Osteoblast (primary cell): Measurements from ENCODE around the gene LRRN3. TPM values are rescaled to one million over a fixed set of nuclear protein-coding genes. Genes with fewer than 3 reads are reported as not detected.

Experiments used
- DNase-seq: peaks from one replicate; pipeline ENCODE4 v3.0.0; 2011; ENCODE audit warnings: low spot score, mixed read lengths; ENCODE audit not compliant: insufficient read length; ENCODE audit errors: missing footprints
- H2AFZ ChIP-seq: 2 replicates; pipeline ENCODE4 v1.6.0; 2011; ENCODE audit warnings: mild to moderate bottlenecking, low read length
- H3K27ac ChIP-seq: 2 replicates; pipeline ENCODE4 v1.5.1; 2011; ENCODE audit warnings: mild to moderate bottlenecking, low read depth, low read length, moderate library complexity
- H3K27me3 ChIP-seq: 2 replicates; pipeline ENCODE4 v1.6.0; 2012; ENCODE audit warnings: mild to moderate bottlenecking, control low read depth, inconsistent platforms, low read length, moderate library complexity; ENCODE audit not compliant: insufficient read depth
- H3K36me3 ChIP-seq: 2 replicates; pipeline ENCODE4 v1.5.1; 2011; ENCODE audit warnings: mild to moderate bottlenecking, low read length, control low read depth, moderate library complexity; ENCODE audit not compliant: insufficient read depth
- H3K4me1 ChIP-seq: 2 replicates; pipeline ENCODE4 v1.5.1; 2011; ENCODE audit warnings: mild to moderate bottlenecking, low read length, control low read depth, moderate library complexity; ENCODE audit not compliant: insufficient read depth
- H3K4me2 ChIP-seq: 2 replicates; pipeline ENCODE4 v1.6.0; 2011; ENCODE audit warnings: mild to moderate bottlenecking, low read length; ENCODE audit not compliant: insufficient read depth
- H3K4me3 ChIP-seq: fragments of 200-600 bp; sonication (generic); 3 replicates; pipeline ENCODE4 v1.5.1; 2012; ENCODE audit warnings: mild to moderate bottlenecking, low read length, inconsistent platforms; ENCODE audit not compliant: insufficient read depth
- H3K79me2 ChIP-seq: 2 replicates; pipeline ENCODE4 v1.6.0; 2012; ENCODE audit warnings: mild to moderate bottlenecking, low read length, control low read depth, inconsistent platforms; ENCODE audit not compliant: insufficient read depth
- H3K9me3 ChIP-seq: 2 replicates; pipeline ENCODE4 v1.5.1; 2011; ENCODE audit warnings: low read depth, low read length, control low read depth
- H4K20me1 ChIP-seq: 2 replicates; pipeline ENCODE4 v1.6.0; 2012; ENCODE audit warnings: mild to moderate bottlenecking, low read length, control low read depth; ENCODE audit not compliant: insufficient read depth
- total RNA-seq: library from RNA; depleted of rRNA; stranded (reverse); fragments of >200 nt; gene quantifications from 2 replicates; pipeline ENCODE4 v1.2.3, GENCODE V29; 2012
- TF ChIP-seq, protein P1 (sequence below): IDR thresholded peaks from 2 replicates; pipeline ENCODE4 v1.5.1; 2011; ENCODE audit warnings: mild to moderate bottlenecking, low read depth, low read length, moderate library complexity; ENCODE audit errors: extremely low read depth

Gene LRRN3
- total RNA-seq, 1 donor: 2.2 TPM

DNA sequence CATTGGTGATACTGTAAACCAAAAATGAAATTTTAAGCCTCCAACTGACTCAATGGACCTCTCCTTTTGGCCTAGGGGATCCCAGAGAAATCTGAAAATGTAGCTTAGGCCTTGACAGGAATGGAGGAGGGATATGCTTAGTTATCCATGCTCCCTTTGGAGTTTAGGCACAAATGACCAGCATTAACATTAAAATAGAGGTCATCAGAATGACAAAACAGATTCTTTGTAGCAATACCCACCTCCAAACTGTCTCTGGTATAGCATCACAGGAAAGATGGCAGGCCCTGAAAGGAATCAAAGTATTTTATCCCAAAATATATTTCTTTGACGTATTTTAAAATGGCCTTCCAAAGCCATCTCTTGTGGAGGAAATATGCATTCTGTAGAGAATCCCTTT is 39.1 kb upstream of the LRRN3 start:
- H3K4me2 ChIP-seq: no peak overlapping the region
- no peak overlapping the region for H3K27ac ChIP-seq
- H4K20me1 ChIP-seq: no peaks in the 10 kb centered on the region
- H3K4me1 ChIP-seq: no peaks in the 10 kb centered on the region
- H3K9me3 ChIP-seq: no peaks in the 10 kb centered on the region
- DNase-seq: no peak
- H3K79me2 ChIP-seq: no peaks in the 10 kb centered on the region
- TF ChIP-seq, protein P1, sequence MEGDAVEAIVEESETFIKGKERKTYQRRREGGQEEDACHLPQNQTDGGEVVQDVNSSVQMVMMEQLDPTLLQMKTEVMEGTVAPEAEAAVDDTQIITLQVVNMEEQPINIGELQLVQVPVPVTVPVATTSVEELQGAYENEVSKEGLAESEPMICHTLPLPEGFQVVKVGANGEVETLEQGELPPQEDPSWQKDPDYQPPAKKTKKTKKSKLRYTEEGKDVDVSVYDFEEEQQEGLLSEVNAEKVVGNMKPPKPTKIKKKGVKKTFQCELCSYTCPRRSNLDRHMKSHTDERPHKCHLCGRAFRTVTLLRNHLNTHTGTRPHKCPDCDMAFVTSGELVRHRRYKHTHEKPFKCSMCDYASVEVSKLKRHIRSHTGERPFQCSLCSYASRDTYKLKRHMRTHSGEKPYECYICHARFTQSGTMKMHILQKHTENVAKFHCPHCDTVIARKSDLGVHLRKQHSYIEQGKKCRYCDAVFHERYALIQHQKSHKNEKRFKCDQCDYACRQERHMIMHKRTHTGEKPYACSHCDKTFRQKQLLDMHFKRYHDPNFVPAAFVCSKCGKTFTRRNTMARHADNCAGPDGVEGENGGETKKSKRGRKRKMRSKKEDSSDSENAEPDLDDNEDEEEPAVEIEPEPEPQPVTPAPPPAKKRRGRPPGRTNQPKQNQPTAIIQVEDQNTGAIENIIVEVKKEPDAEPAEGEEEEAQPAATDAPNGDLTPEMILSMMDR: no peak
- H2AFZ ChIP-seq: no peak overlapping the region
- H3K4me3 ChIP-seq: no peak overlapping the region
- no peaks in the 10 kb centered on the region for H3K27me3 ChIP-seq
- no peaks in the 10 kb centered on the region for H3K36me3 ChIP-seq

- no peak overlapping the region for H3K27ac ChIP-seq
- no peaks in the 10 kb centered on the region for H3K79me2 ChIP-seq
- H3K4me2 ChIP-seq: no peak overlapping the region
- no peaks in the 10 kb centered on the region for H4K20me1 ChIP-seq
- no peak overlapping the region for H3K4me3 ChIP-seq
- H3K9me3 ChIP-seq: no peaks in the 10 kb centered on the region
- H3K27me3 ChIP-seq: no peaks in the 10 kb centered on the region
- DNase-seq: no peak
- no peak overlapping the region for H2AFZ ChIP-seq
- no peaks in the 10 kb centered on the region for H3K4me1 ChIP-seq
- no peaks in the 10 kb centered on the region for H3K36me3 ChIP-seq
- TF ChIP-seq, protein P1: no peak
These were observed 37.9 kb upstream of the LRRN3 start for GRCh38 chr7:111053035-111053434.

DNA sequence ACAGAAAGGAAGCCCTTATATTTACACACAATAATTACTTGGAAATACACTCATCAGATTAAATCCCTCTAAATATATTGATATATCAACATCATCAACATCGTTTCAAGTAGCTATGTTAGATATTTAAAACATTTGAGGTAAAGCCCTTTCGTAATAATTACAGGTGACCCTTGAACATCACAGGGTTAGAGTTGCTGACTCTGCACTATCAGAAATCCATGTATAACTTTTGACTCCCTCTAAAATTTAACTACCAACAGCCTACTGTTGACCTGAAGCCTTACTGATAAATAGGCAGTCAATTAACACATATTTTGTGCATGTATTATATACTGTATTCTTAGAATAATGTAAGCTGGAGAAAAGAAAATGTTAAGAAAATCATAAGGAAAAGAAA is 34.6 kb upstream of the LRRN3 start:
- Histone ChIP-seq H3K9me3 (no peaks in the 10 kb centered on the region), H2AFZ (no peak overlapping the region), H3K4me1 (no peaks in the 10 kb centered on the region), H3K36me3 (no peaks in the 10 kb centered on the region), H4K20me1 (no peaks in the 10 kb centered on the region), H3K4me2 (no peak overlapping the region), H3K27ac (no peak overlapping the region), H3K4me3 (no peak overlapping the region), H3K79me2 (no peaks in the 10 kb centered on the region), H3K27me3 (no peaks in the 10 kb centered on the region)
- no peak for DNase-seq
- TF ChIP-seq, protein P1: no peak

DNA sequence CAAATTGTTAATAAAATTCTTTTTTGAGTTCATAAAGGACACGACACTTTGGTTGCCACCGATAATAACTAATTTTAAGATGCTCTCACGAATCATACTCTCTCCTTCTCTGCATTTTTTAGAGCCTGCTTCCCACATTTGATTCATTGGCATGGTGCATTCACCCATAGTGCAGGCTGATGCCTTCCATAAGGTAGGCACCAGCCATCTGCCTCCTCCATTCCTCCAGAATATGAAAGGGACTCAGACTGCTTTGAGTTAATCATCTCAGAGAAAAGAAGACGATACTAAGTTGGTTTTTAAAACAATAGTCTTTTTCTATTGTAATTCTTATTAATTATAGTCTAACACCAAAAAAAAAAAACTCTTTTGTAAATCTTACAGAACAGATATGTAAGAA is 33.9 kb upstream of the LRRN3 start:
- Histone ChIP-seq H4K20me1 (no peaks in the 10 kb centered on the region), H2AFZ (no peak overlapping the region), H3K9me3 (no peaks in the 10 kb centered on the region), H3K4me2 (no peak overlapping the region), H3K36me3 (no peaks in the 10 kb centered on the region), H3K27ac (no peak overlapping the region), H3K27me3 (no peaks in the 10 kb centered on the region), H3K79me2 (no peaks in the 10 kb centered on the region), H3K4me1 (no peaks in the 10 kb centered on the region), H3K4me3 (no peak overlapping the region)
- TF ChIP-seq, protein P1: no peak
- DNase-seq: no peak
